K562 (cell line): Measurements from ENCODE around the gene HGFAC. TPM values are rescaled to one million over a fixed set of nuclear protein-coding genes. Genes with fewer than 3 reads are reported as not detected.

ENCODE experiments used
- CBX8 ChIP-seq: fragments of 200-600 bp; sonication (generic); IDR thresholded peaks from 2 replicates; pipeline ENCODE4 v1.6.1; 2012; ENCODE audit warnings: borderline replicate concordance, mixed run types, low read depth, mild to moderate bottlenecking, moderate library complexity, mixed read lengths, low read length, control low read depth, inconsistent platforms; ENCODE audit not compliant: poor library complexity, severe bottlenecking; ENCODE audit errors: extremely low read depth
- CCAR2 ChIP-seq: fragments of 200-400 bp; formaldehyde crosslinking; IDR thresholded peaks from 2 replicates; pipeline ENCODE4 v1.6.1; 2017; ENCODE audit warnings: mild to moderate bottlenecking, low read depth, low read length
- PHF20 ChIP-seq: fragments of 450-650 bp; IDR thresholded peaks from 2 replicates; pipeline ENCODE4 v1.6.1; 2018; ENCODE audit not compliant: partially characterized antibody
- PRPF4 ChIP-seq: fragments of 200-400 bp; formaldehyde crosslinking; IDR thresholded peaks from one replicate; pipeline ENCODE4 v1.6.1; 2017; ENCODE audit warnings: low read length, low read depth, mild to moderate bottlenecking; ENCODE audit not compliant: insufficient read depth, poor library complexity, severe bottlenecking
- TAF15 ChIP-seq: fragments of 200-400 bp; formaldehyde crosslinking; IDR thresholded peaks from 2 replicates; pipeline ENCODE4 v1.6.1; 2017; ENCODE audit warnings: mild to moderate bottlenecking, low read depth, low read length, moderate library complexity
- TBP ChIP-seq: optimal IDR thresholded peaks from 2 replicates; pipeline ENCODE3; 2011; ENCODE audit warnings: low read depth, low read length, improper control_type of control experiment
- XRCC4 ChIP-seq: IDR thresholded peaks from one replicate; pipeline ENCODE4 v1.6.1; 2011; ENCODE audit not compliant: insufficient read depth, insufficient read length; ENCODE audit errors: extremely low read depth
- polyA plus RNA-seq, 8 experiments: library from polyadenylated mRNA; depleted of rRNA in 4 of 8; stranded (reverse) in 5 of 8; unstranded in 3 of 8; fragments of >200 nt; fragmentation: Nextera tagmentation in 2 of 8; fragmentation: Illumina TruSeq in 1 of 8; extraction: Ambion mirVana in 2 of 8; extraction: Trizol in 1 of 8; gene quantifications; 2 replicates each; pipeline versions ENCODE4 v1.2.1 to v1.2.3, GENCODE V29; 2011 to 2014; ENCODE audit warnings: inconsistent platforms in 1 of 8, missing spikeins in 1 of 8
- total RNA-seq, 7 experiments: library from RNA; depleted of rRNA in 6 of 7; stranded (reverse); fragments of >200 nt in 6 of 7; fragmentation: Illumina TruSeq in 2 of 7; extraction: Trizol in 2 of 7; gene quantifications; 2 replicates each; pipeline versions ENCODE4 v1.2.1 to v1.2.3, GENCODE V29; 2011 to 2021; ENCODE audit warnings: low replicate concordance in 1 of 7
- TF ChIP-seq, protein P1 (sequence below): sonication (generic); formaldehyde crosslinking; IDR thresholded peaks from 2 replicates; pipeline ENCODE4 v1.8.0; 2022; ENCODE audit warnings: mild to moderate bottlenecking, missing genetic modification reagents
- TF ChIP-seq, protein P2 (sequence below): sonication (generic); formaldehyde crosslinking; IDR thresholded peaks from 2 replicates; pipeline ENCODE4 v1.8.0; 2022; ENCODE audit warnings: mild to moderate bottlenecking, low read depth, missing genetic modification reagents
- TF ChIP-seq, protein P3 (sequence below): fragments of 250-450 bp; sonication (Bioruptor Pico); IDR thresholded peaks from 2 replicates; pipeline ENCODE4 v1.4.0; 2020; ENCODE audit warnings: mild to moderate bottlenecking, moderate library complexity

Gene HGFAC
- total and polyA plus RNA-seq, 9 of the 15 experiments (the other 6 are each of a cell fraction or from before 2014, with no cell fraction given): 0.13 TPM; not detected in 8

DNA sequence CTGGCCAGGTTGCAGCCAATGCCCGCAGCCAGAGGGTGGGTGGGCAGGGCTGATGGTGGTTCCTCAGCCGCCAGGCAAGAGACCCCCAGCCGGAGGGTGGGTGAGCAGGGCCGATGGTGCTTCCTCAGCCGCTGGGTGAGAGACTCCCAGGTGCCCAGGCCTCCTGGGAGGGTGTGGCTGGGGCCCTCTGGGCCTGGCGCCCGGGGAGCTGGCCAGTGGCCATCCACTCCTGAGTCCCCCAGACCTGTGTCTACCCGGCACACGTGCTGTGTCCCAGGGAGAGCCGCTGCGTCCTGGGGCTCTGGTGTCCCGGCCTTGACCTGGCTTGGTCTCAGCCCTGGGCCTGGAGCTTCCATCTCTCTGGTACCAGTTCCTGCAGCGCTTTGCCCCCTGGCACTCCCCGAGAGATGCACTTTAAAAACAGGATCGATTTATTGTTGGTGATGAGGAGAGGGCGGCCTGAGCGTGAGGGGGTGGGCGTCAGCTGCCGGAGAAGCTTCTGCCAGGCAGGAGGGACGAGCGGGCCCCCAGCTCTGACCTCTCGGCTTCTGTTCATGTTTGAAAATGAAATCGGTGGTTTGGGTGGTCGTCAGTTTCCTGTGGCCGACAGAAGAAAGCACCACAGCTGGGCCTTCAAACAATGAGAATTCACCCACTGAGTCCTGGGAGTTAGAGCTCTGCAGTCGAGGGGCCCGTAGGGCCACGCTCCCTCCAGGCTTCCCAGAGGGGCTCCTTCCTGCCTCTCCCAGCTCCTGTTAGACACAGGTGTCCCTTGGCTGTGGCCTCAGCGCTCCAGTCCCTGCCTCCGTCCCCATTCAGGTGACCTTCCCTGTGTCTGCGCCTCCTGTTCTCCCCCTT lies 27.8 kb downstream of the HGFAC start (continued):
- TF ChIP-seq, protein P1, sequence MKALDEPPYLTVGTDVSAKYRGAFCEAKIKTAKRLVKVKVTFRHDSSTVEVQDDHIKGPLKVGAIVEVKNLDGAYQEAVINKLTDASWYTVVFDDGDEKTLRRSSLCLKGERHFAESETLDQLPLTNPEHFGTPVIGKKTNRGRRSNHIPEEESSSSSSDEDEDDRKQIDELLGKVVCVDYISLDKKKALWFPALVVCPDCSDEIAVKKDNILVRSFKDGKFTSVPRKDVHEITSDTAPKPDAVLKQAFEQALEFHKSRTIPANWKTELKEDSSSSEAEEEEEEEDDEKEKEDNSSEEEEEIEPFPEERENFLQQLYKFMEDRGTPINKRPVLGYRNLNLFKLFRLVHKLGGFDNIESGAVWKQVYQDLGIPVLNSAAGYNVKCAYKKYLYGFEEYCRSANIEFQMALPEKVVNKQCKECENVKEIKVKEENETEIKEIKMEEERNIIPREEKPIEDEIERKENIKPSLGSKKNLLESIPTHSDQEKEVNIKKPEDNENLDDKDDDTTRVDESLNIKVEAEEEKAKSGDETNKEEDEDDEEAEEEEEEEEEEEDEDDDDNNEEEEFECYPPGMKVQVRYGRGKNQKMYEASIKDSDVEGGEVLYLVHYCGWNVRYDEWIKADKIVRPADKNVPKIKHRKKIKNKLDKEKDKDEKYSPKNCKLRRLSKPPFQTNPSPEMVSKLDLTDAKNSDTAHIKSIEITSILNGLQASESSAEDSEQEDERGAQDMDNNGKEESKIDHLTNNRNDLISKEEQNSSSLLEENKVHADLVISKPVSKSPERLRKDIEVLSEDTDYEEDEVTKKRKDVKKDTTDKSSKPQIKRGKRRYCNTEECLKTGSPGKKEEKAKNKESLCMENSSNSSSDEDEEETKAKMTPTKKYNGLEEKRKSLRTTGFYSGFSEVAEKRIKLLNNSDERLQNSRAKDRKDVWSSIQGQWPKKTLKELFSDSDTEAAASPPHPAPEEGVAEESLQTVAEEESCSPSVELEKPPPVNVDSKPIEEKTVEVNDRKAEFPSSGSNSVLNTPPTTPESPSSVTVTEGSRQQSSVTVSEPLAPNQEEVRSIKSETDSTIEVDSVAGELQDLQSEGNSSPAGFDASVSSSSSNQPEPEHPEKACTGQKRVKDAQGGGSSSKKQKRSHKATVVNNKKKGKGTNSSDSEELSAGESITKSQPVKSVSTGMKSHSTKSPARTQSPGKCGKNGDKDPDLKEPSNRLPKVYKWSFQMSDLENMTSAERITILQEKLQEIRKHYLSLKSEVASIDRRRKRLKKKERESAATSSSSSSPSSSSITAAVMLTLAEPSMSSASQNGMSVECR (CRISPR knock-in tag): no peak
- TF ChIP-seq, protein P2, sequence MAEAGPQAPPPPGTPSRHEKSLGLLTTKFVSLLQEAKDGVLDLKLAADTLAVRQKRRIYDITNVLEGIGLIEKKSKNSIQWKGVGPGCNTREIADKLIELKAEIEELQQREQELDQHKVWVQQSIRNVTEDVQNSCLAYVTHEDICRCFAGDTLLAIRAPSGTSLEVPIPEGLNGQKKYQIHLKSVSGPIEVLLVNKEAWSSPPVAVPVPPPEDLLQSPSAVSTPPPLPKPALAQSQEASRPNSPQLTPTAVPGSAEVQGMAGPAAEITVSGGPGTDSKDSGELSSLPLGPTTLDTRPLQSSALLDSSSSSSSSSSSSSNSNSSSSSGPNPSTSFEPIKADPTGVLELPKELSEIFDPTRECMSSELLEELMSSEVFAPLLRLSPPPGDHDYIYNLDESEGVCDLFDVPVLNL (CRISPR knock-in tag): no peak
- TF ChIP-seq XRCC4: no peak
- no peak for TF ChIP-seq TBP
- TF ChIP-seq, protein P3, sequence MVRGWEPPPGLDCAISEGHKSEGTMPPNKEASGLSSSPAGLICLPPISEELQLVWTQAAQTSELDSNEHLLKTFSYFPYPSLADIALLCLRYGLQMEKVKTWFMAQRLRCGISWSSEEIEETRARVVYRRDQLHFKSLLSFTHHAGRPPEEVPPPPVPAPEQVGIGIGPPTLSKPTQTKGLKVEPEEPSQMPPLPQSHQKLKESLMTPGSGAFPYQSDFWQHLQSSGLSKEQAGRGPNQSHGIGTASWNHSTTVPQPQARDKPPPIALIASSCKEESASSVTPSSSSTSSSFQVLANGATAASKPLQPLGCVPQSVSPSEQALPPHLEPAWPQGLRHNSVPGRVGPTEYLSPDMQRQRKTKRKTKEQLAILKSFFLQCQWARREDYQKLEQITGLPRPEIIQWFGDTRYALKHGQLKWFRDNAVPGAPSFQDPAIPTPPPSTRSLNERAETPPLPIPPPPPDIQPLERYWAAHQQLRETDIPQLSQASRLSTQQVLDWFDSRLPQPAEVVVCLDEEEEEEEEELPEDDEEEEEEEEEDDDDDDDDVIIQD (CRISPR knock-in tag): no peak
- TF ChIP-seq TAF15: no peak
- no peak for TF ChIP-seq CCAR2
- no peak for TF ChIP-seq PRPF4
- TF ChIP-seq PHF20: no peak
- no peak for TF ChIP-seq CBX8
